OCI-LY3 (cell line): ENCODE measurements around the gene SGCB.

Experiments
- H2AFZ ChIP-seq: fragments of 200-600, 300-600 bp; shearing (Covaris generic); 2 replicates; pipeline ENCODE4 v1.6.0; 2014; ENCODE audit warnings: antibody characterized with exemption, low read depth, low read length
- H3K27ac ChIP-seq: fragments of 200-600, 300-600 bp; sonication (generic); 2 replicates; pipeline ENCODE4 v1.5.1; 2014; ENCODE audit warnings: mild to moderate bottlenecking, low read length, moderate library complexity, mixed read lengths
- H3K27me3 ChIP-seq: fragments of 200-600, 300-600 bp; sonication (generic); 2 replicates; pipeline ENCODE4 v1.6.1; 2014; ENCODE audit warnings: low read depth, low read length, mixed read lengths
- H3K36me3 ChIP-seq: fragments of 200-600, 300-600 bp; sonication (generic); replicated peaks from 2 replicates; pipeline ENCODE3; 2014; ENCODE audit warnings: low read depth, low read length, mixed read lengths
- H3K4me1 ChIP-seq: fragments of 300-600, 200-600 bp; sonication (generic); 2 replicates; pipeline ENCODE4 v1.6.1; 2014; ENCODE audit warnings: low read length, mixed read lengths
- H3K4me2 ChIP-seq: fragments of 200-600, 300-600 bp; sonication (generic); 2 replicates; pipeline ENCODE4 v1.6.1; 2014; ENCODE audit warnings: low read length, mixed read lengths
- H3K4me3 ChIP-seq: fragments of 300-600, 200-600 bp; sonication (generic); 2 replicates; pipeline ENCODE4 v1.5.1; 2014; ENCODE audit warnings: antibody characterized with exemption, mild to moderate bottlenecking, low read length, moderate library complexity
- H3K79me2 ChIP-seq: fragments of 300-600, 200-600 bp; shearing (Covaris generic); 2 replicates; pipeline ENCODE4 v1.6.1; 2014; ENCODE audit warnings: mild to moderate bottlenecking, low read length, mixed read lengths
- H3K9ac ChIP-seq: fragments of 300-600, 200-600 bp; shearing (Covaris generic); 2 replicates; pipeline ENCODE4 v1.6.0; 2014; ENCODE audit warnings: mild to moderate bottlenecking, low read length, moderate library complexity
- H3K9me3 ChIP-seq: fragments of 200-600, 300-600 bp; shearing (Covaris generic); 2 replicates; pipeline ENCODE4 v1.6.1; 2014; ENCODE audit warnings: low read length, mixed read lengths; ENCODE audit not compliant: insufficient read depth
- H4K20me1 ChIP-seq: fragments of 200-600, 300-600 bp; sonication (generic); 2 replicates; pipeline ENCODE4 v1.6.1; 2016; ENCODE audit warnings: low read length, mixed read lengths; ENCODE audit not compliant: insufficient read depth
- CTCF ChIP-seq: fragments of 200-600, 300-600 bp; sonication (generic); IDR thresholded peaks from 2 replicates; pipeline ENCODE4 v1.5.1; 2014; ENCODE audit warnings: antibody characterized with exemption, low read length, low read depth
- EZH2phosphoT487 ChIP-seq: fragments of 200-600 bp; shearing (Covaris generic); IDR thresholded peaks from 2 replicates; pipeline ENCODE4 v1.6.1; 2018; ENCODE audit warnings: antibody characterized with exemption, mixed run types, low read depth

SGCB gene

GRCh38 chr4:52051615-52052474 is 13.7 kb upstream of the SGCB start:
- Histone ChIP-seq H4K20me1 (no peaks in the 10 kb centered on the region), H3K4me3 (peak overlapping the region; percentile 92), H3K9me3 (no peaks in the 10 kb centered on the region), H3K27ac (0 out of 2 replicates have a peak overlapping the region, but pooled peaks have one; percentile 13), H3K9ac (peak overlapping the region; percentile 77), H3K27me3 (peaks cover 23% of the 10 kb centered on the region), H2AFZ (peak overlapping the region; percentile 92), H3K4me1 (peaks cover 15% of the 10 kb centered on the region), H3K79me2 (no peaks in the 10 kb centered on the region), H3K4me2 (peak overlapping the region; percentile 100), H3K36me3 (no peaks in the 10 kb centered on the region)
- TF ChIP-seq EZH2phosphoT487: no peak
- TF ChIP-seq CTCF: no peak

- peak within 1 kb of the TSS; percentile 92 for H2AFZ ChIP-seq
- H3K9ac ChIP-seq: peak within 1 kb of the TSS; percentile 77
- H3K4me1 ChIP-seq: peaks cover 15% of the 10 kb centered on the region
- H3K4me3 ChIP-seq: peak within 1 kb of the TSS; percentile 92
- no peaks in the 10 kb centered on the region for H3K79me2 ChIP-seq
- peak within 1 kb of the TSS; percentile 100 for H3K4me2 ChIP-seq
- TF ChIP-seq CTCF (no peak), EZH2phosphoT487 (no peak)
- no peaks in the 10 kb centered on the region for H3K36me3 ChIP-seq
- H3K27me3 ChIP-seq: peaks cover 23% of the 10 kb centered on the region
- 0 out of 2 replicates have a peak within 1 kb of the TSS, but pooled peaks have one; percentile 13 for H3K27ac ChIP-seq
- H3K9me3 ChIP-seq: no peaks in the 10 kb centered on the region
- no peaks in the 10 kb centered on the region for H4K20me1 ChIP-seq
These were observed 13.1 kb upstream of the SGCB start, which contains the start of gene SPATA18 for GRCh38 chr4:52051213-52051614. SPATA18 (plus strand) TSS chr4:52051304; CDS start chr4:52051705, 401 bp downstream.

- H3K27ac ChIP-seq: no peak overlapping the region
- TF ChIP-seq CTCF: no peak
- TF ChIP-seq EZH2phosphoT487: no peak
- peaks cover 15% of the 10 kb centered on the region for H3K4me1 ChIP-seq
These were observed 11.2 kb upstream of the SGCB start for GRCh38 chr4:52049266-52049665.

GRCh38 chr4:52045028-52045427 is 6.9 kb upstream of the SGCB start:
- Histone ChIP-seq H3K4me1 (no peaks in the 10 kb centered on the region), H3K27ac (no peak overlapping the region)

More at GRCh38 chr4:52049266-52049665, 11.2 kb upstream of the SGCB start:
- H3K9ac ChIP-seq: no peak overlapping the region
- no peaks in the 10 kb centered on the region for H3K9me3 ChIP-seq
- H3K27me3 ChIP-seq: peaks cover 23% of the 10 kb centered on the region
- no peaks in the 10 kb centered on the region for H4K20me1 ChIP-seq
- no peak overlapping the region for H3K4me2 ChIP-seq
- no peaks in the 10 kb centered on the region for H3K36me3 ChIP-seq
- no peaks in the 10 kb centered on the region for H3K79me2 ChIP-seq
- no peak overlapping the region for H2AFZ ChIP-seq
- H3K4me3 ChIP-seq: no peak overlapping the region

More at GRCh38 chr4:52045028-52045427, 6.9 kb upstream of the SGCB start:
- peaks cover 28% of the 10 kb centered on the region for H3K27me3 ChIP-seq
- H3K79me2 ChIP-seq: no peaks in the 10 kb centered on the region
- TF ChIP-seq CTCF (no peak), EZH2phosphoT487 (no peak)
- no peak overlapping the region for H3K4me3 ChIP-seq
- no peaks in the 10 kb centered on the region for H4K20me1 ChIP-seq
- no peaks in the 10 kb centered on the region for H3K9me3 ChIP-seq
- no peaks in the 10 kb centered on the region for H3K36me3 ChIP-seq
- H2AFZ ChIP-seq: no peak overlapping the region
- no peak overlapping the region for H3K9ac ChIP-seq
- H3K4me2 ChIP-seq: no peak overlapping the region
